ENCODE measurements around the gene CLTA.
"Not testable (repeated sequence)": the region's sequence is repeated elsewhere in the genome, so short reads cannot be mapped to it uniquely, and the experiment has no call there.

The CLTA gene

DNA sequence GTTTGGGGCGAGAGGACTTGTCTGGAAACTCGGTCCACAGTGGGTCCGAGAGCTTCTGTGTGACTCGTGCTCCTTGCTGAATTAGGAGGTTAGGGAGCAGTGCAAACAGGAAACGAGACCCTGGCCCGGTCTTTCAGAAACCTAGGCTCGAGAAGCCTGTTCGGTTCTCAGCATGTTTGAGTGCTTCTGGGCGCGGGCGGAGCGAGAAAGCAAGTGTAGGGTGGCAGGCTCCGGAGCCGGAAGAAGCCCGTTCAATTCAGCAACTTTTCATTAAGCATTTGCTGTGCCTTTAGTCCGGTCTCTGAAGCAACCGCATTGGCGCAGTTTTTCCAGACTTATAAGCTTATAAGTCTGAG is 547 bp downstream of the CLTA start:
- no peak for DNase-seq

DNA sequence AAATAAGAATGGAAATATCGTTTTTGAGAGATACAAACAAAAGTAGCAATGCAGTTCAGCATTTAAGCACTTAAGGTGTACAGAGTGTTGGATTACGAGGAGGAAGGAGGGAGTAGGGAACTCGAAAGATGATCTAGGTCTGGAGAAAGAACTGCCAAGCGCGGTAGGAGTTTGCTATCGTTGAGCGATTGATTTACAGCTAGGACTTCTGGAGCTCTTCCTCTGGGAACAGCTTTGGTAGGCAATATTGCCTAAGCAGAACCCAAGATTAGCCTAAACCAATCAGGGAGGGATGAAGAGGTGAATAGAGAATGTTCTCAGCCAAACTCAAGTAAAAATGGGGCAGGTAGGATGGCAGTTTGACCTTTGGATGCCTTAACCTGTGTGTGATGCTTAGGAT is 965 bp downstream of the CLTA start:
- no peak for DNase-seq

DNA sequence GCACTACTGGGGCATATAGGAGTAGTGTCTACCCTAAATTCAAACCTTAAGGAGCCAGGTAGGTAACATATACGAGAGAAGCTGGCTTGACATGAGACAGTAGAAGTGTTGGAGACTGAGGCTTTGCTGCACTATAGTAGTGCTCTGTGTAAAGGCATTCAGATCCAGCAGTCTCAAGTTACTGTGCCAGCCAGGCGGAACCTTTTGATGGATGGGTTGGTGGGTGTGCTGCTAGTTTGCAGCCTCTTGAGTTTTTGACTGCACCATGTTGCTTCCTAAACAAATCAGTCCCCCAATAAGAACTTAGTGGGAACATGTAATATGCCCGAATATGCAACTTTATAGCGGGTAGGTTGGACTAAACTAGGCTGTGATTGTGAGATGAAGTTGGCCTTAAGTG is 1.5 kb downstream of the CLTA start:
- DNase-seq, result no peak

DNA sequence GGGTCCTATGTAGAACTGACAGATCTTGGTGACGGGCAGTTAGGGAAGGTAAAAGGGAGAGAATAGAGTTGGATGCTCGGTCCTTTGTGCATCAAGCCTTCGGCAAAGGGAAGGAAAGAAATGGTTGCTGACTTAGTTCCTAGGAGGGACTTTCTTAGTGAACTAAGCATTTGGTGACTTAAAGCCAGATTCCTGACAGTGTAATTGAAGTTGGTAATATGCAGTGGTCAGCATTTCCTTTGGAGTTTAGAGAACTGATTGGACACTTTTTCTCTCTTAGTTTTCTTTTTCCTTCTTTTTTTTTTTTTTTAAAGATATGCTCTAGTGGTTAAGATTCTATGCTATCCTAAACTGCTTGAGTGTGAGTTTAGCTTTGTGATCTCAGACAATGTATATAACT is 2.3 kb downstream of the CLTA start:
- DNase-seq, result no peak

DNA sequence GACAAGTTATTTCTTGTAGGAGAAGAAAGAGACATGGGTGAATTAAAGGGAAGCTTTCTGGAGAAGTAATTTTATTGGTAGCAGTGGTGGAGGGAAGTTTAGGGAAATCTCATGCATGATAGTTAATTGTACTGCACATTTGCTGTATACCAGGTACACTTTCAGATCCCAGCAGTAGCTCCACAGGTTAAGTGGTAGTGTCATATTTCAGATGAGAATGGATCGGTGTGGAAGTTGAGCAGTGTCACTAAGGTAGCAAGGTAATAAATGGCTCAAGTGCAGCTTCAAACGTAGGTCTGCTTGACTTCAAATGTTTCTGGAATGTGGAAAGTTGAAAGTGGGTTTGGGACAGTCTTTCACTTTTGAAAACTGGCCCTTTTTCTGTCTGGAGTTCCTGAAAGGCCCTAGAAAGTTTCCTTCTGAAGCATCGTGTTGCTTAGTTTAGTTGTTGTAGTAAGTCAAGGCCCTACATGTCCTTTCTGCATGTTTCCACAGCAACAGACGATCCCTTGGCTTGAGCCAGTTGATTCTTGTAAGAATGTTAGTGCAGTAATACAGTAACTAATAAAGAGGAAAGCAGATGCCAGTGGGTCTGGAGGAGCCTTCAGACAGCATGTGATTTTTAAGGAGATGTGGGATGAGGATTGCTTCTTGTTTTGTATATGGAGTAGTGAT is 3.7 kb downstream of the CLTA start:
- DNase-seq, result no peak

DNA sequence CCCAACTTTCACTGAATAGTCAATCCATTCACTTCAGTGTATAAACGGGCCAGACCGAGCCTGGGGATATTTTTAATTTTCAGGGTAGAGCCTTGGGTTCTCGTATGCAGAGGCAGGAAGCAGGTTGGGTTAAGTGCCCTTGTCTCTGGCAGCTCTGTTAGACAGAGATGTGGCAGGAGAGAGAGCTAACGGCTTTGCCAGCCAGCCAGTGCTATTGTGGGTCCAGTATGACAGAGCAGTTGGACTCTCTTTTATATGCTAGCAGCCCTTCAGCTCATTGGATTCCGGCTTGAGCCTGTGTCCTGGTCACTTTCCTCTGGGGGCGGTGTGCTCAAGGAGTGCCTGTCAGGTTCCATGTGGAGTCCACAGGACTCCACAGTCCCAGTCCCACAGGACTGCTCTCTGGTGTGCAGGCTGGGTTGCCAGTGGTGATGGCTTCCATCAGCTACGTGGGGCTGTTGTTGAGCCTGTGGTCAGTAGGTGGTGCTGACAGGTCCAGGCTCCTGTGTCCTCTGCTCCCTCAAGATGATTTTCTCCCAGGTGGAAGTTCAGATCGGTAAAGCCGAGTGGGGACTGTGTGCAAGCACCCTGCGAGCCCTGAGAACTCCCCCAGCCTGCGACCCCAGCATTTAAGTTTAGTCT is 14.3 kb downstream of the CLTA start:
- no peak for DNase-seq

DNA sequence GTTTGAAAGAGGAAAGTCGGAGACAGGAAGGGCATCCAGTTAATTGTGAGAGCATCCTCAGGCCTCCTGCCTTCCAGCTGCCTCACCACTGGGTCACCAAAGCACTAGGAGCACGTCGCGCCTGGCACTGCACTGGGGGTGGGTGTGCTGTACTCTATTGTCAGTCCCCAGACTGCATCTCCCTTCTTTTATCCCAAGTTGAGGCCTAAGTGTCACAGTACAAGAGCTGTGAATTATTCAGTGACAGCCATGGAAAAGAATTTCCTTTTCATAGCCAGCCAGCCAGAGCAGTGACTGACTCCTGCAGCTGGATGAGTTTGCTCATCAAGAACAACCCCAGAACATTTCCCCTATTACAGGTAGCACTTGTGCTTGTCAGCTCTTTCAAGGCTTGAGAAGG is 16.3 kb downstream of the CLTA start:
- no peak for DNase-seq

DNA sequence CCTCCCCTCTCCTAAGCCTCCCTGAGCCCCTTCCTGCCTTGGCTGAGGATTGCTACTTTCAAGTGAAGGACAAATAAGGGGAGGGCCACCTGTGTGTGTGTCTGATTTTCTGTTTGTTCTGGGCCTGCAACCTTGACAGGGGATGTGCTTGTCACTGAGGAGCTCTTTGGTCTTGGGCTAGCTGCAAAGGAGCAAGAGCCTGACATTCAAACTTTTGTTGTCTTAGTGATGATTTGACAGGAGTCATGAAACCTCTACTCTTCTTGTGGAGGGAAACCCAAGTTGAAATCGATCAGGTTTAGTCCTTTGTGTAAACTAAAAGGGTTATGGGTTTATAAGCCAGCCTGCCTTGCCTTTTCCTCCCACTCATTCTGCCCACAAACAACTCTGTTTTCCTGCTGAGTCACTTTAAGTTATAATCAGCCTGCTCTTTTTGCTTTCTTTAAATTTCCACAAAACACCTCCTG is 16.9 kb downstream of the CLTA start:
- no peak for DNase-seq

DNA sequence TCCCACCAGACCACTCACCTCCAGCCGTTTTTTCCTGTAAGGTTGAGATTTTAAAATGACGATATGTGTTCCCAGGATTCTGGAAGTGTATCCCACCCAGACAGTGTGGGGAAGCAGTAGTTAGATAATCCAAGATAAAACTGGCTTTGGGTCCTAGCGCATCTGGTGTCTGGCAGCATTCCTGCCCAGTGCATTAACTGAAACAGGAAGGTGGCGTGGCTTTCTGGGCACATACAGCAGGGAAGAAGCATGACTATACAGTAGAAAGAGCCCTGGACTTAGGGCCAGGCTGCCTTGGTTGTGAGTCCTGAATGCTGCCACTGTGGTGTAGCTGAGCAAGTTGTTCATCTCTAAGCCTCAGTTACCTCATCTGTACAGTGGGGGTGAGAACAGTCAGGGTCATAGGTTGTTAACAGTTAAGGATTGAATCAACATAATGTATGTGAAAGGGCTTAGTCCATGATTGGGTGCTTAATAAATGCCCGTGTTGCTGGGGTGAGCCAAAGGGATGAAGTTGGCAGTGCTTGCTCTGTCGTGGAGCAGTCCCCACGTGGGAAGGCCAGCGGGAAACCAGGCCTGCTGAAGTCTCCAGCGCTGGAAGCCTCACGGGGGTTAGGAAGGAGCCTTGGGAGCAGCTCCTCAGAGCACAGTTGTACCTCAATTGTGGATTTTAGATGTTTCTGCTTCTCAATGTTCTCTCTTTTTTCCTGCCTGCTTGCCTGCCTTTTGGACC is 18.0 kb downstream of the CLTA start:
- DNase-seq, result no peak

DNA sequence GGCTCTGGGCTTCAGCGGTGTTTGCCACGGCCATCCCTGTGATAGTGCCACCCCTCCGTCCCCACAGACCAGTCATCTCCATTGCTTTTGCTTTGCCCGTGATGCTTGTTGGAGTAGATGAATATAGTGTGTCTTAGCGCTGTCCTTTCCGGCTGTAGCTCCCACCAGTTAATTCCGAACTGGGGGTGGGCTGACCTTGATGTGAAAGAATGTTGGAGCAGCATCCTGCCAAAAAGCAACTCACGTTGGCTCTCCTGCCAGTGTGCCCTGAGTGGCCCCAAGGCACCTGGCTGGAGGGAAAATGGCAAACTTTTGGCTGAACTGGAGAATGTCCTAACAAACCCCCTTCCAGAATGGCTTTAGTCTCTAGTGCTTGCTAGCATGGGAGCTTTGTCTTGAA is 20.0 kb downstream of the CLTA start:
- no peak for DNase-seq

DNA sequence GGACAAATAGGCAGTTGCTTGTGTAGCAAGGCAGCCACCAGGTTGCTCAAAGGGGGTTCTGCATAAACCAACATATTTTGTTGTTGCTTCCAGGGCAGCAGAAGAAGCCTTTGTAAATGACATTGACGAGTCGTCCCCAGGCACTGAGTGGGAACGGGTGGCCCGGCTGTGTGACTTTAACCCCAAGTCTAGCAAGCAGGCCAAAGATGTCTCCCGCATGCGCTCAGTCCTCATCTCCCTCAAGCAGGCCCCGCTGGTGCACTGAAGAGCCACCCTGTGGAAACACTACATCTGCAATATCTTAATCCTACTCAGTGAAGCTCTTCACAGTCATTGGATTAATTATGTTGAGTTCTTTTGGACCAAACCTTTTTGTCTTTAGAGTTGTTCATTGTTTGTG is 20.8 kb downstream of the CLTA start:
- no peak for DNase-seq

DNA sequence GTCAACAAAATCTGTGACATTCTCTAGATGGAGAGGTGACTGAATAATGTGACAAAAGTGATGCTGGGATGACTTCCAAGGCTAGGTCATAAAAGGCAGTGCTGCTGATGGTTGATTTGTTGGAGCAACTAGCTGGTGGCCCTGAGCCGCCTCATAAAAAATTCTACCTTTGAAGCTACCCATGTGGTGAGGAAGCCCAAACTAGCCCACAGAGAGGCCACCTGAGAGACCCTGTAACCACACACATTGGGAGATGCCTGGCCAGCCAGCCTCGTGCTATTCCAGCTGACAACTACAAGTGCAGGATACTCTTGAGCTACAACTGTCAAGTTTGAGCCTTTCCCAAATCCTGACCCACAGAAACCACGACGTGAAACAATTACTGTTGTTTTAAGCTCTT is 22.7 kb downstream of the CLTA start:
- no peak for DNase-seq

DNA sequence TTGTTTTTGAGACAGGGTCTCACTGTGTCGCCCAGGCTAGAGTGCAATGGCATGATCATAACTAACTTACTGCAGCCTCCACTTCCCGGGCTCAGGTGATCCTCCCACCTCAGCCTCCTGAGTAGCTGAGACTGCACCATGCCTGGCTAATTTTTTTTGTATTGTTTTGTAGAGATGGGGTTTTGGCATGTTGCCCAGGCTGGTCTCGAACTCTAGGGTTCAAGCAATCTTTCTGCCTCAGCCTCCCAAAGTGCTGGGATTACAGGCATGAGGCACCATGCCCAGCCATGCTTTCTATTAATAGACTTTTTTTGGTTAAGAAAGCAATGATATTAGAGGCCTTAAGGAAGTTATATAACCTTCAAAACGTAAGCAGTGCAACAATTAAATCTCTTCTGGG is 23.3 kb downstream of the CLTA start:
- DNase-seq, result no peak

DNA sequence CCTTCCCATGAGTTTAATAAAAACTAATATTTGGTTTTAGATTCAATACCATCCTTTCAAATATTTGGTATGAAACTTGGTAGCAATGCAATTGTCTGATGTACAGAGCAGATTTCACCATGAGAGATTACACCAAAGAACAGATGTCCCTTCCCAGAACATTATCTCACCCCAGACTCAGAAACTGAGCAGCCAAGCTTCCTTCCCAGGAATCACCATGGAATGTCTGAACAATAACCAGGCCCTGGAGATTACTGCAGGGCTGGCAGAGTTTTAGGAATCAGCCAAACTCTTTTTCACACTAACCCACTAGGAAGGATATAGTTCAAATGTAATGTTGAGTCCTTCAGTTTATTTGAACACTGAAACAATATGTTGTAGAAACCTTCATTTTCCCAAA is 23.9 kb downstream of the CLTA start:
- DNase-seq, result no peak

DNA sequence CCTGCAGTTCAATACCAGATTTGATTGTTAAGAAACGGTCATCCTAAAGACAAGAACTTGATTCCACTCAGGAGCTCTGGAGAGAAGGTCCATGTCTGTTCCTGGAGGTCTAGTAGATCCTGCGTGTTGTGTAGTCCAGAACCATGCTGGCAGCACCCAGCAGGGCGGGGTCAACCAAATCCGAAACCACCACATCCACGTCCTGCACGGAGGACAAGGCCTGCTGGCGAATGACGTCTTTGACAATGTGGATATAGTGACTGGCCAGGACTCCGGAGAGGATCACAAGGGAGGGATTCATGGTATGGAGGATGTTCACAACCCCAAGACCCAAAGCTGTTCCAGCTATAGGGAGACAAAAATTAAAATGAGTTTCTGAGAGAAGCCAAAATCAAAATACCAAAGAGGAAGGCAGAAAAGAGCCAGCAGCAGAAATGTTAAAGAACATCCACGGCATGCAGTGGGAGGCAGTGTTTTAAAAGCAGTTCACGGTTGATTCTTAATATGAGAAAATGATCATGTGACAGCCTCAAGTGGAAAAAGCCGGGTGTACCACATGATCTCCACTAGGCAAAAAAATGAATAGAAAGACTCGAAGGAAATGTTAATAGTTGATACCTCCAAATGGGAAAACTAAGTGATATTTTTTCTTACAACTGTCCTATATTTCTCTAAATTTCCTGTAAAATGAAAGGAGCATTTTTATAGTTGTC is 26.7 kb downstream of the CLTA start:
- no peak for DNase-seq

DNA sequence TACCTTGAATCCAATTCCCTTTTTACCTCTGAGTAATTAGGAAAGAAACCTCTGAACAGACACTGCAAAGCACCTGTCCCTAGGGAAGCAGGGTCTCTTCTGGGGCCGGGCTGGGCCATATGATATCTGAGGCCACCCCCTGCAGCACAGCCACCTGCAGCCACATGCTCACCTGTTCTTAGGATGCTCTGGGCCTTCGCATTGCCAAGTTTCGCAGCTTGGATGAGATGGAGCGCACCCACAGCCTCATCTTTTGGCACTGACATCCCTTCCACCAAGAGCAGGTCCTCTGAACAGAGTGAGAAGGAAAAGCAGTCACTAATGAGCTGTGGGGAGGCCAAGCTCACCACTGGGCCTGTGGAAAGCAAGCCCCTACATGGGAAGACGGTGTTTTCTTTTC is 27.3 kb downstream of the CLTA start:
- DNase-seq, result no peak

DNA sequence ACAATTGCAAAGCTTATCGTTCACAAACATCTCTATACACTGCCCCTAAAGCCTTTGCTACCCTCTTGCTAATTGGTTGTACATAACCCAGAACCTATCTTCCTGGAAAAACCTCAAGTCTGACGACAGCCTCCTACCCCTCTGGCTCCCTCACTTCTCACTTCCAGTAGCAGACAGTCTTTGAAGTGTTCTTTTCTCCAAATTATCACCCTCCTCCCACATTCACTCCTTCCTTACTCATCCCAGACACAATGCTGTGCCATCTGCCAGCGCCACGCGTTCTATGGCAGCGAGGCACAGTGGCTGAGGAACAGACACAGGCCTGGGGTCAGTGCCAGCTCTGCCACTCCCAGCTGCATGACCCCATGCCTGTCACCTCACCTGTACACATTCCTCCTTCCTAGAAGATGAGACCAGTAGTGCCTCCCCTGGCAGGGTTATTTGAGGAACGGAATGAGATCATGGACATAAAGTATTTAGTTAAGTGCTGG is 27.7 kb downstream of the CLTA start:
- DNase-seq, result no peak

DNA sequence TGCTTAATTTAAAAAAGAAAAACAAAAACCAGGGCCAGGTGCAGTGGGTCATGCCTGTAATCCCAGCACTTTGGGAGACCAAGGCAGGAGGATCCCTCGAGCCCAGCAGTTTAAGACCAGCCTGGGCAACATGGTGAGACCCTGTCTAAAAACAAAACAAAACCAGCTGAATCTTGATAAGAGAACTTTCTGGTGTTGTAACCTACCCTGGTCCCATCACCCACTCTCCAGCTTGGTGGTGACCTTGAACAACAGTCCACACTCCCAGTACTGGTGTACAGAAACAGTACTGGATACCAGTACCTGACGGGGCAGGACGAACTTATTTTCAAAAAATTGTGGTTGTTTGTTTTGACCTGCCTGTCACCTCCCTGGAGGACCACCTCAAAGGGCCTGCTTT is 30.9 kb downstream of the CLTA start:
- DNase-seq, result no peak

DNA sequence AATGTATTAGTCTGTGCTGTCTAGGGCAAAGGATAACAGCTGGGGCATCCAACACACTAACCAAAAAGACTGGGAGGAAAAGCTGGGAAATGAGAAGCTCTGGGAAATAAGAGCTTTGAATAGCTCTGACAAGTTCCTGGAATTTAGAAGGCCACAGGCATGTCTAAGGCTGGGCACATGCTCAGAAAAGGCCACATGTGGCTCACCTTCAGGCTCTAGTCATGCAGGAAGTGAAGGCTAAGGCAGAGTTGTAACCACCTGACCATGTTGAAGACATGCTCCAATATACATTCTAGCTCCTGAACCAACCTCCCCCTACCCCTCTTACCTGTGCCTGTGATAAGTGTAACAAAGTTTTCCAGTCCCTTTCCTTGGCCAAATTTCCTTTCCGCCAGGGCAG is 31.7 kb downstream of the CLTA start:
- DNase-seq, result no peak

DNA sequence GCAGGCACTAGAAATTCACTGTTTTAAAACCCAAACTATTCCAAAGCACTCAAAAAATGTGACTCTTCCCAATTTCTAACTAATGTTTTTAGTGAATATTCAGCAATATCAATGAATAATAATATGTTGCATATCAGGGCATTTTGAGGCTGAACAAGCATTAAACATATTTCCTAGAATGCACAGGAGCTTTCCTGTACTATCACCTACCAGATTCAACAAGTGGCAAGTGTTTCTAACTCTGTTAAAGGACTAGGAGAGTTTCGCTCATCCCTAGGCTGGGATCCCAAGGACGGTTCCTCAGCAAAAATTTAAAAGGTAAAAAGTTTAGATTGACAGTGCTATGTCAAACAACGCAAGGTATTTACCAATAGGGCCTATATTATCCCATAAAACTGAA is 46.5 kb downstream of the CLTA start:
- DNase-seq, result no peak

DNA sequence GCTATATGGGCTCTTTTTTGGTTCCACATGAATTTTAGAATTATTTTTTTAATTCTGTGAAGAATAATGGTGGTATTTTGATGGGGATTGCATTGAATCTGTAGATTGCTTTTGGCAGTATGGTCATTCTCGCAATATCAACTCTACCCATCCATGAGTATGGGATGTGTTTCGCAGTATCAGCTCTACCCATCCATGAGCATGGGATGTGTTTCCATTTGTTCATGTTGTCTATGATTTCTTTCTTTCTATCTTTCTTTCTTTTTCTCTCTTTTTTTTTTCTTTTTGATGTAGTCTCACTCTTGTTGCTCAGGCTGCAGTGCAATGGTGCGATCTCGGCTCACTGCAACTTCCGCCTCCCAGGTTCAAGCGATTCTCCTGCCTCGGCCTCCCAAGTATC is 48.5 kb downstream of the CLTA start:
- DNase-seq, result not testable (repeated sequence)

DNA sequence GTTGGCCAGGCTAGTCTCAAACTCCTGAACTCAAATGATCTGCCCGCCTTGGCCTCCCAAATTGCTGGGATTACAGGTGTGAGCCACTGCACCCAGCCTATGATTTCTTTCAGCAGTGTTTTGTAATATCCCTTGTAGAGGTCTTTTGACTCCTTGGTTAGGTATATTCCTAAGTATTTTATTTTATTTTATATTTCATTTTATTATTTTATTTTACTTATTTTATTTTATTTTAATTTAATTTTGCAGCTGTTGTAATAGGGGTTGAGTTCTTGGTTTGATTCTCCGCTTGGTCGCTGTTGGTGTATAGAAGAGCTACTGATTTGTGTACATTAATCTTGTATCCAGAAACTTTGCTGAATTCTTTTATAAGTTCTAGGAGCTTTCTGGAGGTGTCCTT is 49.0 kb downstream of the CLTA start:
- not testable (repeated sequence) for DNase-seq

DNA sequence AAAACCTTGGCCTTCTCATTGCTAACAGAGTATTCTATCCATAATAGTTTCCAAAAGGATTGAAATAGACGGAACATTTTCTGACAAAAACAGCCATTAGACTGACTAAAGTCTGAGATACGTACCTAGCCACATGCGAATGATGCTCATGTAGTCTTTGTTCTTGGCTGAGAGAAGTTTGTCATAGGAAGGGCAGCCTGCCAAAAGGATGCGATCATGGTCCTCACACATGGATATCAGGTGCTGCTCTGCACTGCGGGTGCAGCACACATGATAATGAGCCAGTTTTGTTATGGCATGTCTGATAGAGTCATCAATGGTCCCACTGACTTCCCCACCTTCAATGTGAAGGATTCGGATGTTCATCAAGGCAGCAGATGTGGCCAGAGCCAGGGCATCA is 55.2 kb downstream of the CLTA start:
- no peak for DNase-seq

DNA sequence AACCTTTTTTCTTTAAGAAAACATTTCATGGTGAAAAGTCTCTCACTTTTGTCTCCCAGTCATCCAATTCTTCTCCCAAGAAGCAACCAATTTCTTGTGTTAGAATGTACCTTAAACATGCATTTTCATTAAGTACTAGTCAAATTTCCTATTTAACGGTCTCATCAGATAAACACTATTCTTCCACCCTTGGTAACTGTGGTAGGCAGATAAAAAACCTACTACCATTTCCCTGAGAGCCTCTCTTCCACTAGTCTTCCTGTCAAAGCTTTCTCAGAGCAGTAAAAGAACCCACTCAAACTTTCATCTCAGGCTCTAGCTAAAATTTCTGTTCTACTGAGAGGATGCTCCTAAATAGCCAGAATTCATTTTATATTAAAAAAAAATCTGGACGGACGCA is 56.6 kb downstream of the CLTA start:
- DNase-seq, result no peak
